COLO668 (cell line): ENCODE data around the gene PURA.
A peak's percentile ranks its signal among the peaks of the same experiment; 100 is the strongest.

Experiments used
- DNase-seq: peaks from one replicate; lab custom pipeline; 2025; ENCODE audit not compliant: unreplicated experiment; lab: John Stamatoyannopoulos, UW

PURA gene

DNA sequence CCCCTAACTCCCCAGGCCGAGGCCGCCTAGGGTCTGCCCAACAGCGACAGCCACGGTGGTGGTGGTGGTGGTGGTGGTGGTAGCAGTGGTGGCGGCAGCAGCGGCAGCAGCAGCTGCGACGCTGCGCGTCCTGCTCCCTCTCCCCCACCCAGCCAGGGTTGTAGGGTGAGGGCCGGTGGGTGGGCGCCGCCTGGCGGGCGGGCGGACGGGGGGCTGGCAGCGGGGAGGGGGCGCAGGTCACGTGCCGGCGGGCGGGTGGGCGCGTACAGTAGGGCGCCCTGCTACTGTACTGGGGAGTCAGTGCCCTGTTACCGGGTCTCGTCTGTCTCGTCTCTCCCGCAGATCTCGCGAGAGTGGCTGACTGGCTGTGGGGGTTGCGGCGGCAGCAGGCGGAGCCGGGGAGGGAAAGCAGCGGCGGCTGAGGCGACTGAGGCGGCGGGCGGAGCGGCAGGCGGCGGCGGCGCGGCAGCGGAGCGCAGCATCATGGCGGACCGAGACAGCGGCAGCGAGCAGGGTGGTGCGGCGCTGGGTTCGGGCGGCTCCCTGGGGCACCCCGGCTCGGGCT is at the start of gene PURA:
TSS of gene PURA (plus strand) at position 411 of the 565 bp plus-strand sequence. CDS start at position 484, 73 bp downstream.
- DNase-seq, result peak; percentile 90

DNA sequence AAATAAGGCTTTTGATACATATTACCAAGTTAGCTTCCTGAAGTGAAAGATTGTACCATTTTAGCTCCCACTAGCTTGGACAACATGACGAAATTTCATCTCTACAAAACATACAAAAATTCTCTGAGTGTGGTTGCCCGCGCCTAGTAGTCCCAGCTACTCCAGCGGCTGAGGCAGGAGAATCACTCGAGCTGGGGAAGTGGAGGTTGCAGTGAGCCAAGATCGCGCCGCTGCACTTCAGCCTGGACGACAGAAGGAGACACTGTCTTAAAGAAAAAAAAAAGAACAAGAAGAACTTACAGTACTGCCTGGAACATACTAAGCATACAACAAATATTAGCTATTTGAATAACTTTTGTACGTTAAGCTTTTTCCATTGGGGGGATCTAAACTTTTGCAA is 41.1 kb upstream of the PURA start:
- no peak for DNase-seq

DNA sequence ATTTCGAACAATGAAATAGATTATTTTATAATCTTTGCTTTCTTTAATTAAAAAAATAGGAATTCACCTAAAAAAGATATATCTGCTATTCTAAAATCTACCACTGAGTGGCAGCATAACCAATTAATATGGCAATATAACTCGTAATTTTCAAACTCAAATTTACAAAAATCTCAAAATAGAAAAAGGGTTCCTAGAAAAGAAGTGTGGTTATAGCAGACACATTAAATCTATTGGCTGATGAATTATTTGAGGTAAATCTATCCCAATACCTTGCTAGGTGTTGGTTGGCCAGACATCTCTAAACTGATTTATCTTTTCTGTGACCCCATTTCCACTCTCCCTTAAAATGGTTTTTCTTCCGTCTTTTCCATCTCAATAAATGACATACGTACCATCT is 40.6 kb upstream of the PURA start:
- DNase-seq, result no peak

DNA sequence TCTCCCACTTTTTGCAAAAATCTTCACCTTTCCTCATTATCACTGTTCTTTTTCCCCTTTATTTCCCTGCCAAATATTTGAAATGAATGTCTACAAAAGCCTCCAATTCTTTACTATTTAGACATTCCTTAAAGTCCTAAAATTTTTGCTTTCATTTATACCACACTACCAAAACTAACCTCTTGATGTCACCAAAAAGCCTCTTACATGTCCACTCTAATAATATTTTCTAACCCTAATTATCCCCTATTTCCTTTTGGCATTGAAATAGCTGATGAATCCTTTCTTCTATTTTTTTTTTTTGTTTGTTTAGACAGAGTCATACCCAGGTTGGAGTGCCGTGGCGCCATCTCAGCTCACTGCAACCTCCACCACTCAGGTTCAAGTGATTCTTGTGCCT is 38.5 kb upstream of the PURA start:
- DNase-seq, result no peak

DNA sequence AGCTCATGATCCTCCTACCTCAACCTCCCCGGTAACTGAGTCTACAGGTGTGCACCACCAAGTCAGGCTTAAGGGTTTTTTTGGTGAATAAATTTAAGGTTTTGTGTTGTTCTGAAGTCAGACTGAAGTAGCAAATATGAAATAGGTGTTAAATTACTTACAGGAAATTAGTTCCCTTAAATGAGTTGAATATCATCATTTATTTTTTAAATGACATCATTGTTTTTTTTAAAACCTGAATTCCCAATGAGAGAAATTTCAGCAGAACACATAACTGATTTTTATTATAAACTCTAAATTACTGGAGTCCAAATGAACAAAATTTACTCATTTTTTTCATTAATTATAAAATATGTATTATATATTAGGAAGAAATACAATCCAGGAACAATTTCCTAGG is 37.8 kb upstream of the PURA start:
- no peak for DNase-seq

DNA sequence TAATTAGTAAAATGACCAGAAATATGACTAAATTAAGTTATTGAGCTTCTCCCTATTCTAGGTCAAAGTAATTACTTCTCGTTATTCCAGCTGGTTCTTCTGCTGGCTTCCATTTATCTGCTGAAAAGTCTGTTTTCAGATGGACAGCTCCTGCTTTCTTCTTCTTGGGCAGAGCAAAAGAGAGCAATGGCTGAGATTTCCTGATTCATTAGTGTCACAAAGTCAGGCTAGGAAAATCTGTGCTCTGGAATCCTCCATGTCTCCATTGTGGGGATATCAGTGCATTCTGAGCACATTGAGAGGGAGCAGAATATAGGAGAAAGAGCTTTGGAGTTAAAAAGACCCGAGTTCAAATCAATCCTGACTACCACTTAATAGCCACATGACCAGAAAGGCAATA is 37.1 kb upstream of the PURA start:
- DNase-seq, result no peak

DNA sequence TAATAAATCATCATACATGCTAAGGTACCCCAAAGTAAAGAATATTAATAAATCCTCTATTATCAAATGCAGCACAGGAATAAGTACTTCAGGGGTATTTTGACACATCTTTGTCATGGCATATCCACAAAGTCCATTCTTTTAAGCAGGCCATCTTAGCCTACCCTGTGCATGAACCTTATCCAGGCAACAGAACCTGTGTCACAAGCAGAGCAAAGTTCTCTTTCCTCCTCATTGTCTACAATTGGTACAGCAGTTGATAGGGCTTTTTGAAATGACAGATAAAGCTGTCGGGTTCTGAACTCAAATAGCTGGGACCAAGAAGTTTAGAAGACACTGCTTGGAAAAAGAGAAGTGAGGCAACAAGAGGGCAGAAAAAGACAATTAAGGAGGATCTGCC is 30.8 kb upstream of the PURA start:
- DNase-seq, result no peak

DNA sequence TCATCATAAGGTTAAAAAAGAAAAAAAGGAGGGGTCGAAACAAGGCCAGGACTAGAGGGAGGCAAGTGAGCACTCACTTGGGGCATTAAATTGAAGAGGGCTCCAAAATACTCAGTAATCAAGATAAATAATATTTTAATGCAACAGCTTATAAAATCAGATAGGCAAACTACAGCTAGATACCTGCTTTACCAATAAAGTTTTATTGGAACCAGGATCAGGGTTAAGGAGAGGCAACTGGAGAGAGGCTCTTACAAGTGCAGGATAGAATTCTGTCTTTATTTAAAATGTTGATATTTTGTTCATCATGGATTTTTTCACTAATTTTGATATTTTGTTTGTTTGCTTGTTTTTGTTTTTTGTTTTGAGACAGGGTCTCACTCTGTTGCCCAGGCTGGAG is 30.3 kb upstream of the PURA start:
- DNase-seq, result no peak

DNA sequence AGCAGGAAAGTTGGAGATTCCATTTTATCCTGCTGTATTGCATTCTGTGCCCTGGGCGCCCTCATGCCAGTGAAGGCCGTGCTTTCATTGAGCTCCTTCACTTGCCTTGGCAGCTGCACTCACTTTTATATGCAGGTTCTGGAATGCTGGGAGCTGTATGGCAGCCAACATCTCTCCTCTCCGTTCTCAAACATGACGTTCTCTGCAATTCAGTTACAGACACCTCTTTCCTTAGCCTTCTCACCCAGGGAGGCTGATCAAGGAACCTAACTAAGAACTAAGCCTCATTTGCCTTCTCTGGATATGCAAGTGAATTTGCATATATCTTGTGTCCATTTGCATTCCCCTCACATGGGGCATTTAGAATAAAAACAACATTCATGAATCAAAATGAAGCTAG is 29.4 kb upstream of the PURA start:
- DNase-seq, result no peak

DNA sequence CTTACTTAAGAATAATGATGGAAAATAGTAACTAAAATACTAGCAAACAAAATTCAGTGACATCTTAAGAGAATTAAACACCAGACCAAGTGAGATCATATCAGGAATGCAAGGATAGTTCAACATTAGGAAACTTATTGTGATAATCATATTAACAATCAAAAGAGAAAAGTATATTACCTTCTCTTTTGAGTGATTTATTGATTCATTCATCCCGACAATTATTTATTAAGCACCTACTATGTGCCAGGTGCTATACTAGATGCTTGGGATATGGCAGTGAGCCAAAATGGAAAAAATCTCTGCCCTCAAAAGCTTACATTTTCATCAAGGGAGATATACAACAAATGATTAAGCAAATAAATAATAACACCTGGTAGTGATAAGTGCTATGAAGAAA is 23.7 kb upstream of the PURA start:
- DNase-seq, result no peak

DNA sequence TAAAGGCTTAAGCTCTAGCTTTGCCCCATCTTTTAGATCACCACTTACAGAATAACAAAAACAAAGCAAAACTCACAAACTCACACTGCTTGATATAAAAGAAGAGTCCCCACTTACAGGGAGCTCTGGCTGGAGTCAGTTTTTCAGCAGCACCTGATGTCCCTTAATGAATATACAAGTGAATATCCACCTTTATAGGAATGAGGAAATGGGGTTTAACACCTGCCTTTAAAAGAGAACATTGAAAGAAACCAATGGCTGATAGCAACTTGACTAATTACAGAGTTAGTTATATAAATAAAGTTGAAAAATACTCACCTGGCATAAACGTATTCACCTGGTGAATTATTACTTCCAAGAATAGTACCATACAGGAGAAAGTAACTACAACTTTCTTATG is 20.7 kb upstream of the PURA start:
- no peak for DNase-seq

DNA sequence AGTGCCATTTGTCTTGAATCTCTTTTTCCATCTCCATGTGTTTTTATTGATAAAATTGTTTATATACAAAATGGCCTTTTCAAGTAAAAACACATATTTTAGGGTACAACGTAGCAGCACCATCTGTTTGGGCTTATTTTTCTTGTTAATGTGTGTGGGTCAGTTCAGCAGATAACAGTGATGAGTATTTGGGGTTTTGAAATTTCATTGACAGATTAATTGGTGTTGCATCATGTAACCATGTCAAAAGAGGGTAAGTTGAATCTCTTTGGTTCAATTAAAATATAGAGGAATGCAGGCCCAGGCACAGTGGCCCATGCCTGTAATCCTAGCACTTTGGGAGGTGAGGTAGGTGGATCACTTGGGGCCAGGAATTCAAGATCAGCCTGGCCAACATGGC is 20.0 kb upstream of the PURA start:
- DNase-seq, result no peak

DNA sequence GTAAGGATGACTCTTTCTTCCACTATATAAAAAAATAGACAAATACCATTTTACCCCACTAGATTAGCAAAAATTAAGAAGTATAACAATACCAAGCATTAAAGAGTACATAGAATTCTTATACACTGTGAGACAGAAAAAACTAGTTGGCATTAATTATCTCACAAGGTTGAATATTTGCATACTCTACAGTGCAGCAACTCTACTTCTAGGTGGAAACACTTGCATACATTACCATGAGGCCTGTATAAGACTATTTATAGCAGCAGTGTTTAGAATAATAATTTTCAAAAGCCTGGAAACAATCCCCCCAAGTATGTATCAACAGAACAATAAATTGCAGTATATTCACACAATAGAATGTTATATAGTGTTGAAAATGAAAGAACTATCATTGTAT is 19.0 kb upstream of the PURA start:
- DNase-seq, result no peak

DNA sequence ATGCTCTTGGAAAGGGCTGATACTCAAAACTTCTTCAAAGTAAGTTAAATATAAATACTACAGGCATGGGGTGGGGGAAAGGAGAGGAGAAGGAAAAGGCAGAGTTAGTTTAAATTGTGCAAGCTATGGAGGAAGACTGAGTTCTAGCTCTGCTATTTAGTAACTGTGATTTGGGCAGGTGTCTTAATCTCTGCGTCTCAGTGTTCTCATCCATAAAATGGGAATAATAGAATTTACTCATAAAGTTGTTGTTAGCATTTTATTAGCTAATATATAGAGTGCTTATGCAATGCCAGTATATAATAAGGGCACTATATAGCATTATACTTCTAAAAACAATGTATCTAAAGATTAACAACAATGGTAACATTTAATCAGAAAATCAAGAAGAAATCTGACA is 12.7 kb upstream of the PURA start:
- no peak for DNase-seq

DNA sequence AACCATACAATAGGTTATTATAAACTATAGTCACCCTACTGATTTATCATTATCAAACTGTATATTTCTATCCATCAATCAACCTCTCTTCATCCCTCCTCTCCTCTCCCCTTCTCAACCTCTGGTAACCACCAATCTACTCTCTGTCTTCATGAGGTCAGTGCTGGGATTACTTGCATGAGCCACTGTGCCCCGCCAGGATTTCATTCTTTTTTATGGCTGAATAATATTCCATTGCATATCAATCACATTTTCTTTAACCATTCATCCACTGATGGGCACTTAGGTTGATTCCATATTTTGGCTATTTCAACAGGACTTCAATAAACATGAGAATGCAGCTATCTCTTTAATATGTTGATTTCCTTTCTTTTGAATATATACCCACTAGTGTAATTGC is 10.8 kb upstream of the PURA start:
- DNase-seq, result no peak

DNA sequence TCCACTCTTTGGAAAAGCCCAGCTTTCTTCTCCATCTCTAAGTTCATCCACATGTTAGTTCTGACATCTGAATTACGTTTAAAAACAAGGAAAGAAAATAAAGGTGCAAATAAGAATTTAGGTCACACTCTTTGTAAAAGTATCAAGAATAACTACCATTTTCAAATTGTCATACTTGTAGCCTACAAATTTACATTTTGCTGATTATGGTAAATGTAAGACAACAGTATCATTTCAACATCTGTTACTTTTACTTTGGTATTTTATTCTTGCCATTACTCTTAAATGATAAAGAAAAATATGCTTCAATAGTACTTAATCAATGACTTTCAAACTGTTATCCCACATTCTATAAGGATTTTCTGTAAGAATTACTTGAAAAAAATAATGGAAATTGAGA is 9.8 kb upstream of the PURA start:
- no peak for DNase-seq

DNA sequence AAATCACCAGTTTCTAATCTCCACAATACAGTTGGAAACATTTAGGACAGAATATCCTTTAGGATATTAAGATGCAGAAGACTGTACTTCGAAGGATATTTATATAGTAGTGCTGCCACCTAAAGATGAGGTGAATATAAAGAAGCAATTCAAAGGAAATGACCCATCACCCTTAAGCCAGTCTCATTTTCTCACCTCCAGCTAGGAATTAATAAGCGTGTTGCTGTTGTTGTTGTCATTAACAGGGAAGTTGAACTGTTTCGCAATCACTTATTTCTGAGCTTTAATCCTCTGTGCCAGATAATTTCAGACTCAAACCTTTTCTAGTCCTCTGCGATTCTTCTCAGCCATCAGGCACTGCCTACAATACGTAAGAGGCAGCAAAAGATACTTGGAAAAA is 7.8 kb upstream of the PURA start:
- no peak for DNase-seq

DNA sequence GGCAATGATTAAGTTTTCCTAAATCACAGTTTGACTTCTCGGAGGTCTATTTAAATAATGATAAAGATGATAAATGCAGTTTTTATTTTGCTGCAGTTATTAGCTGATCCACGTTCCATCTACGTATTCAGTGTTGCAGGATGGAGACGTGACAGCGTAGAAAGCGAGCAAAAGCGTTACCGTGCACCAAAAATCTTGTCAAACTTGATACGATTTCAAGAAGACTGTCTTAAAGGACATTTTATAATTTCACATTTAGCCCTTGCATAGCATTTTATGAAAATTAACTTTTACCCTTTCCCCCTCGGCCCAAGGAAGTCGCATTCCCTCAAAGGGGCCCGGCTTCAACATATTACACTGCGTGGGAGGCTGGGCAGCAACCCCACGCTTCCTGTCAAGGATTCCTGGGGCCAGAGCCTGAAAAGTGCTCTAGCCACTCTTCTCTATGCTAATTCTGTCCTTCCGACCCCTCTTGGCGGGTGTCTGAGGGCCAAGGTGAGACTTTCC is 7.1 kb upstream of the PURA start:
- no peak for DNase-seq

DNA sequence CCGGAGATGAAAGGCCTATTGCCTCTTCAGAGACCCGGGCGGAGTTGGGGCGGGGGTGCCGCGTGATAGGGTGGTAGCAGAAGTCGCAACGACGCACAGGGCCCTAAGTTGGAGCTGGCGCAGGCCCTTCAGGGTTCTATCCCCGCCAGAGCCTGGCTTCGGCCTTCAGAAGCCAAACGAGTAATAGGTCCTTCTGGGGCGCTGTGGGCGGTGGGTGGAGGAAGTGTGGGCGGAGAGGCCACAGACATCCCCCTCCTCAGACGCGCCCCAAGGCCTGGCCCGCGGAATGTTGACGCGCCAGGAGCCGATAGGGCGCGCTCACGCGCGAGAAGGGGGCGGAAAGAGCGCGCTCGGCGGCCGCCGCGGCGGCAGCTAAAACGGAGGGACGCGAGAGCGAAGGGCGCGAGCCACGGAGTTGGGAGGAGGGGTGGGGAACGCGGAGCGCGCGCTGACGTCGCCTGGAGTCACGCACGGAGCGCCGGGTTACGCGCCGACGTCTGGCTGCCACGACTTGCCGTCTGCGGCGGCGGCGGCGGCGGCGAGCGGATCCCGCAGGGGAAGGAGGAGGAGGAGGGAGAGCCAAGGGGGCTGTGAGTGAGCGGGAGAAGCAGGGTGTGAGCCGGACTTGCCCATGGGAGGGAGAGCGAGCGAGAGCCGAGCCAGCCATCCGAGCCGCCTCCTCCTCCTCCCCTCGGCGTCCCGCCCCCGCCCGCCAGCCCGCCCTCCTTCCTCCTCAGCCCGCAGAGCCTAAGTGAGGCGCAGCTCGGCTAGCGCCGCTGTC is 6.4 kb upstream of the PURA start:
- peak; percentile 93 for DNase-seq

DNA sequence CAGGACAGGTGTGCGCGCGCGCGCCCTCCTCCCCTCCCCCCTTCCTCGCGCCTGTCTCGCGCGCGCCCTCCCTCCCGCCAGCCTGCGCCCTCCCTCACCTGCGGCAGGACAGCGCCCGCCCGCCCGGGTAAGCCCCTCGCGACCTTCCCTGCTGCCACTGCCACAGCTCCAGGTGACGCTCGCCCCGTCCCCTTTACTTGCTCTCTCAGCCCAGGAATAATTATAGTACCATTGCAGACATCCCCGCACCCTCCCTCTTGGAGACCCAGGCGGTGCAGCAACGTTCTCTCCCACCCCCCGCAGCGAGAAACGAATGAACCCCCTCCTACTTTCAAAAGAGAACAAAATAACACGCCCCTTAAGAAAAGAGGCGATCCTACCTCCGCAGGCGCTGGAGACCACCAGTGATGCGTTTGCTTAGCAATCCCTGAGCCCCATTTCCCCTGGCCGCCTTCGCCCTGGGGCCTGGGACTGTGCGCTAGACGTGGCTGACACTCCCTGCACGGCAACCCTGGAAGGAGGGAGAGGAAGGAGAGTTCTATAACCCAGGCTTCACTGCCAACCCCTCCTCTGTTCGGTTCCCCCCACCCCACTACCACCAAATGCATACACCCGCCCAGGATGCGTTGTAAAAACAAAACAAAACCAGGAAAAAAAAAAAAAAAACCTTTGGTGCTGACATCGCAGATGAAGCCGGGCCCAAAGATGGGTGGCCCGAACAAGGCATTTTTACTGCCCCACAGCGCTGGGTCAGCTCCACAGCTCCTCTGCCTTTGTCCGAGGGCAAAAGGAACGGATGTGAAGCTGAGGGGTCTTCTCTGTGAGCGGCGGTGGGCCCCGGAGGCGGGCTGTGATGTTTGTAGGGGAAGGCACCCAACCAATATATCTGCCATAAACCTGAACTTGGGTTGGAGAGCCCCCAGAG is 5.6 kb upstream of the PURA start:
- DNase-seq, result peak; percentile 88

DNA sequence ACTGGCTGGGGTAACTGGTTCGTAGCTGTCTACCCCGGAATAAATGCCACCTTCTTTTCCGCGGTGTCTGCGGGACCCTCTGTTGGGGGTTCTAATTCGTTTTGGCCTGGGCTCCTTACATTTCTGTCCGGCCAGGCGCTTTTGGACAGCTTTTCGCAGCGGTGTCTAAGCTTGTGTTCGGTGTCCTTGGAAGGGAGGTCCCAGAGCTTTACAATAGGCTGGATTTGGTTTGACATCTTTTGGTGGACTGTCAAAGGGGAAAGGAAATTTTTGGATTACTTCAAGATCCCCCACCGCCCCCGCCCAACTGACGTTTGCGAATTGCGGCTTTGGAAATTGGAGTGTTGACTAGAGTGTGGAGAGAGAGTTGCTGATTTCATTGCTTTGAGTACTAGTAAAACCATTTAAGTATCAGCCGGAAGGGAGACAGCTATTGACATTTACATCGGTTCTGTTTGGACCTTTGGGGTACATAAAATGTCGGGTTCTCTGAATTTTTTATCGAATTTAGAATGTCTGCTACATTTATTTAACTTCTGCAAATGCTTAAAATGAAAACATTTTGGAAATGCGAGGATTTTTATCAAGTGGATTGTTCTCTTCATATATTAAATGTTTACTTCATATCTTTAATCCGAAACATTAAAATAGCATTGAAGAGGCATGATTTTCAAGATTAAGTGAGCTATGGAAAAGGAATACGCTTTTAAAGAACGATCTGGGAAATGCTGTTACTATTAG is 4.7 kb upstream of the PURA start:
- no peak for DNase-seq
